NCI-H1694 treated with DMSO at 0.1 percent for 48 hours (cell line): ENCODE measurements around the gene GPHN.
"Not testable (repeated sequence)": the region's sequence is repeated elsewhere in the genome, so short reads cannot be mapped to it uniquely, and the experiment has no call there.

Source experiments
- DNase-seq: peaks from one replicate; lab custom pipeline; 2025; lab: John Stamatoyannopoulos, UW

The GPHN gene

GRCh38 chr14:66662374-66662773, 154.4 kb downstream of the GPHN start:
- DNase-seq, result no peak

GRCh38 chr14:66677780-66678179, 169.8 kb downstream of the GPHN start:
- DNase-seq, result no peak

GRCh38 chr14:66680216-66680615, 172.3 kb downstream of the GPHN start:
- no peak for DNase-seq

GRCh38 chr14:66696326-66696725, 188.4 kb downstream of the GPHN start:
- no peak for DNase-seq

GRCh38 chr14:66698503-66698902, 190.6 kb downstream of the GPHN start:
- no peak for DNase-seq

- DNase-seq, result no peak
Measured at GRCh38 chr14:66701813-66702212, 193.9 kb downstream of the GPHN start.

- DNase-seq, result no peak
Measured at GRCh38 chr14:66708267-66708666, 200.3 kb downstream of the GPHN start.

GRCh38 chr14:66709291-66709690, 201.3 kb downstream of the GPHN start:
- no peak for DNase-seq

GRCh38 chr14:66714291-66714690, 206.3 kb downstream of the GPHN start:
- not testable (repeated sequence) for DNase-seq

- DNase-seq, result not testable (repeated sequence)
Measured at GRCh38 chr14:66715313-66715712, 207.4 kb downstream of the GPHN start.

- no peak for DNase-seq
Measured at GRCh38 chr14:66716227-66716626, 208.3 kb downstream of the GPHN start.

- no peak for DNase-seq
Measured at GRCh38 chr14:66717561-66718140, 209.7 kb downstream of the GPHN start.

- no peak for DNase-seq
Measured at GRCh38 chr14:66724996-66725395, 217.0 kb downstream of the GPHN start.

GRCh38 chr14:66731298-66731697, 223.4 kb downstream of the GPHN start:
- DNase-seq, result not testable (repeated sequence)

- DNase-seq, result no peak
Measured at GRCh38 chr14:66735853-66736252, 227.9 kb downstream of the GPHN start.

- no peak for DNase-seq
Measured at GRCh38 chr14:66739826-66740225, 231.9 kb downstream of the GPHN start.

GRCh38 chr14:66745078-66745477, 237.1 kb downstream of the GPHN start:
- no peak for DNase-seq

GRCh38 chr14:66746316-66747006, 238.5 kb downstream of the GPHN start:
- peak; percentile 17 for DNase-seq

GRCh38 chr14:66752109-66752508, 244.2 kb downstream of the GPHN start:
- DNase-seq, result no peak

GRCh38 chr14:66758031-66758613, 250.2 kb downstream of the GPHN start:
- DNase-seq, result no peak

GRCh38 chr14:66772146-66772545, 264.2 kb downstream of the GPHN start:
- DNase-seq, result no peak

- DNase-seq, result no peak
Measured at GRCh38 chr14:66782853-66783252, 274.9 kb downstream of the GPHN start.

GRCh38 chr14:66790101-66790500, 282.2 kb downstream of the GPHN start:
- no peak for DNase-seq

GRCh38 chr14:66802962-66803361, 295.0 kb downstream of the GPHN start:
- DNase-seq, result no peak
